A549 (cell line): Measurements from ENCODE around the gene PRKG1. TPM values are rescaled to one million over a fixed set of nuclear protein-coding genes. Genes with fewer than 3 reads are reported as not detected.

Experiments
- ATAC-seq, 2 experiments: fragments of 200-7000 bp in 1 of 2; fragments of >200 bp in 1 of 2; cut with Nextera tagmentation in 1 of 2; cut with Tn5 transposase in 1 of 2; 3 replicates each; pipeline versions ENCODE4 v1.8.0 to v1.9.1; 2018 to 2020; ENCODE audit warnings: mild to moderate bottlenecking in 1 of 2, moderate library complexity in 1 of 2
- CTCF ChIA-PET: fragments of 300-600 bp; sonication (Branson Sonifier 250); formaldehyde crosslinking; extraction: SDS; loops from one replicate; lab custom pipeline; 2021; ENCODE audit warnings: antibody characterized with exemption, inconsistent platforms; lab: Yijun Ruan, JAX
- POLR2A ChIA-PET: fragments of 350-600 bp; formaldehyde crosslinking; extraction: SDS; loops from one replicate; lab custom pipeline; 2021; ENCODE audit warnings: antibody characterized with exemption, inconsistent platforms; lab: Yijun Ruan, JAX
- DNase-seq, 2 experiments: peaks; one replicate each; pipeline versions ENCODE4 v3.0.0 to v3.0.0-alpha.2; 2011 to 2016; ENCODE audit warnings: low read depth in 1 of 2, low spot score in 1 of 2
- FAIRE-seq: peaks from 2 replicates; lab custom pipeline; 2011; peaks lifted over from hg19 to GRCh38; lab: Jason Lieb, UNC
- H3K27ac ChIP-seq, 2 experiments: fragments of >200 bp; sonication (Bioruptor Twin); formaldehyde crosslinking; 3 replicates each; pipeline ENCODE4 v1.5.1; 2016 to 2017
- H3K4me1 ChIP-seq: fragments of >200 bp; sonication (Bioruptor Twin); formaldehyde crosslinking; 3 replicates; pipeline ENCODE4 v1.6.1; 2016
- H3K4me2 ChIP-seq: fragments of >200 bp; sonication (Bioruptor Twin); formaldehyde crosslinking; 3 replicates; pipeline ENCODE4 v1.6.1; 2016
- H3K4me3 ChIP-seq: fragments of >200 bp; sonication (Bioruptor Twin); formaldehyde crosslinking; 3 replicates; pipeline ENCODE4 v1.5.1; 2016
- H3K9me3 ChIP-seq: fragments of >200 bp; sonication (Bioruptor Twin); formaldehyde crosslinking; 3 replicates; pipeline ENCODE4 v1.6.1; 2016
- BCL3 ChIP-seq: fragments of >200 bp; sonication (Bioruptor Twin); formaldehyde crosslinking; IDR thresholded peaks from 3 replicates; pipeline ENCODE4 v1.6.1; 2016
- CHD2 ChIP-seq: fragments of 150-350 bp; IDR thresholded peaks from 2 replicates; pipeline ENCODE4 v1.6.1; 2014; ENCODE audit warnings: low read length; ENCODE audit not compliant: partially characterized antibody
- CHD4 ChIP-seq: fragments of 200-600 bp; sonication (generic); IDR thresholded peaks from 2 replicates; pipeline ENCODE4 v1.6.1; 2016; ENCODE audit warnings: antibody characterized with exemption, mild to moderate bottlenecking, borderline replicate concordance
- CTCF ChIP-seq: fragments of >200 bp; sonication (Bioruptor Twin); formaldehyde crosslinking; IDR thresholded peaks from 3 replicates; pipeline ENCODE4 v1.5.1; 2016
- EHMT2 ChIP-seq: fragments of 200-600 bp; sonication (generic); IDR thresholded peaks from 2 replicates; pipeline ENCODE4 v1.6.1; 2016; ENCODE audit warnings: antibody characterized with exemption, low read depth, mild to moderate bottlenecking, moderate library complexity
- FOSL2 ChIP-seq, 2 experiments: fragments of 450-650 bp in 1 of 2; fragments of >200 bp in 1 of 2; sonication (Bioruptor Twin) in 1 of 2; formaldehyde crosslinking; IDR thresholded peaks; 2 replicates each; pipeline versions ENCODE4 v1.5.0 to v1.6.1; 2016 to 2020; ENCODE audit warnings: mild to moderate bottlenecking in 1 of 2, moderate library complexity in 1 of 2
- GATA3 ChIP-seq: IDR thresholded peaks from 2 replicates; pipeline ENCODE4 v1.6.1; 2012; ENCODE audit warnings: borderline replicate concordance
- HMGXB4 ChIP-seq: fragments of 250-450 bp; sonication (Bioruptor Pico); IDR thresholded peaks from 2 replicates; pipeline ENCODE4 v1.5.0; 2021; ENCODE audit warnings: mild to moderate bottlenecking, moderate library complexity, borderline replicate concordance
- HOXB13 ChIP-seq: fragments of 250-450 bp; sonication (Bioruptor Pico); IDR thresholded peaks from 2 replicates; pipeline ENCODE4 v1.5.0; 2020; ENCODE audit warnings: low read depth, mild to moderate bottlenecking, moderate library complexity
- KDM1A ChIP-seq: fragments of 200-600 bp; sonication (generic); IDR thresholded peaks from 2 replicates; pipeline ENCODE4 v1.6.1; 2016; ENCODE audit warnings: low read depth, mild to moderate bottlenecking
- MAFK ChIP-seq: fragments of 450-650 bp; IDR thresholded peaks from 2 replicates; pipeline ENCODE4 v1.6.1; 2014; ENCODE audit not compliant: partially characterized antibody
- NR3C1 ChIP-seq: fragments of >200 bp; sonication (Bioruptor Twin); formaldehyde crosslinking; IDR thresholded peaks from 3 replicates; pipeline ENCODE4 v1.6.1; 2017
- PBX3 ChIP-seq: IDR thresholded peaks from 2 replicates; pipeline ENCODE4 v1.6.1; 2012
- PHF8 ChIP-seq: fragments of 200-600 bp; sonication (generic); IDR thresholded peaks from 2 replicates; pipeline ENCODE4 v1.6.1; 2016; ENCODE audit warnings: low read depth, mild to moderate bottlenecking, antibody characterized with exemption, moderate library complexity, borderline replicate concordance
- RARB ChIP-seq: fragments of 250-450 bp; sonication (Bioruptor Pico); IDR thresholded peaks from 2 replicates; pipeline ENCODE4 v1.8.0; 2021; ENCODE audit warnings: mild to moderate bottlenecking, moderate library complexity
- REST ChIP-seq: fragments of 200-600 bp; sonication (generic); IDR thresholded peaks from 2 replicates; pipeline ENCODE4 v1.6.1; 2016; ENCODE audit warnings: antibody characterized with exemption, mild to moderate bottlenecking, moderate library complexity
- TFCP2L1 ChIP-seq: fragments of 250-450 bp; sonication (Bioruptor Pico); IDR thresholded peaks from 2 replicates; pipeline ENCODE4 v1.5.0; 2021; ENCODE audit warnings: mild to moderate bottlenecking
- ZNF302 ChIP-seq: fragments of 250-450 bp; sonication (Bioruptor Pico); IDR thresholded peaks from 2 replicates; pipeline ENCODE4 v1.9.0; 2021; ENCODE audit warnings: inconsistent platforms, mild to moderate bottlenecking, moderate library complexity
- ZSCAN20 ChIP-seq: fragments of 250-450 bp; sonication (Bioruptor Pico); IDR thresholded peaks from 2 replicates; pipeline ENCODE4 v1.8.0; 2022; ENCODE audit warnings: mild to moderate bottlenecking, moderate library complexity
- WGBS: methylation state at CpG from one replicate; pipeline ENCODE4 v1.1.6; 2017; ENCODE audit errors: missing lambda C conversion rate; 5-methylcytosine and 5-hydroxymethylcytosine counted together
- polyA plus RNA-seq, 4 experiments: library from polyadenylated mRNA; depleted of rRNA in 3 of 4; stranded (reverse); fragments of >200 nt; fragmentation: RNase III in 1 of 4; extraction: RNeasy Plus Mini Kit Qiagen cat#74134 plus additional on column Dnase treatment in 1 of 4; gene quantifications; 2 replicates in 3 of 4; 3 replicates in 1 of 4; pipeline ENCODE4 v1.2.3, GENCODE V29; 2011 to 2017

The PRKG1 gene
- polyA plus RNA-seq, 2 of the 4 experiments (the other 2 are of a cell fraction): not detected

GRCh38 chr10:51288511-51288910, 214.2 kb downstream of the PRKG1 start:
- TF ChIP-seq PHF8: no peak
- TF ChIP-seq PBX3: no peak
- TF ChIP-seq CTCF: no peak
- TF ChIP-seq EHMT2: no peak
- no peak for TF ChIP-seq FOSL2 (IDR thresholded peaks at IDR 0.05)
- no peak for TF ChIP-seq FOSL2 (CRISPR knock-in tag; IDR thresholded peaks at IDR 0.05)
- no peak for TF ChIP-seq REST
- no peak for TF ChIP-seq ZSCAN20 (CRISPR knock-in tag)
- TF ChIP-seq BCL3: no peak
- no peak for TF ChIP-seq NR3C1
- no peak for TF ChIP-seq HMGXB4
- TF ChIP-seq TFCP2L1: no peak
- TF ChIP-seq, all 56 proteins: peak for 0
- no peak overlapping the region for H3K27ac ChIP-seq
- DNase-seq (no peak), FAIRE-seq (peak; percentile 18), ATAC-seq (no peak)
- no peak overlapping the region for H3K4me3 ChIP-seq
- no peaks in the 10 kb centered on the region for H3K4me1 ChIP-seq
- ChIA-PET CTCF (no interaction called here), POLR2A (no interaction called here)
- no peaks in the 10 kb centered on the region for H3K9me3 ChIP-seq
- H3K4me2 ChIP-seq: no peak overlapping the region

- no peak for DNase-seq
- Histone ChIP-seq H3K4me3 (no peak overlapping the region), H3K4me2 (no peak overlapping the region), H3K27ac (no peak overlapping the region), H3K4me1 (no peaks in the 10 kb centered on the region), H3K9me3 (no peaks in the 10 kb centered on the region)
- ChIA-PET POLR2A (no interaction called here), CTCF (no interaction called here)
- no peak for FAIRE-seq
- 4% methylated on average over 1 of the region's 1 CpG for WGBS
- TF ChIP-seq KDM1A (no peak), ZSCAN20 (CRISPR knock-in tag) (no peak), CHD2 (no peak), RARB (CRISPR knock-in tag) (no peak), ZNF302 (no peak), MAFK (no peak), CHD4 (no peak), GATA3 (no peak), HOXB13 (CRISPR knock-in tag) (no peak), EHMT2 (no peak), FOSL2 (IDR thresholded peaks at IDR 0.05) (no peak), FOSL2 (CRISPR knock-in tag; IDR thresholded peaks at IDR 0.05) (no peak)
- ATAC-seq: no peak
Observed at GRCh38 chr10:51289519-51289918, 215.2 kb downstream of the PRKG1 start.
